Measurements from ENCODE around the gene SGCE. TPM values are rescaled to one million over a fixed set of nuclear protein-coding genes. Genes with fewer than 3 reads are reported as not detected.

The SGCE gene
- total RNA-seq, 3 donors from 2014 or later = 6.8 to 70.2 (median 6.8) TPM

GRCh38 chr7:94665426-94665825 is 9.5 kb upstream of the SGCE start:
- intact Hi-C loops (cut with DNase I, micrococcal nuclease) = no loop called here
- TF ChIP-seq CTCF (IDR thresholded peaks at IDR 0.05) = no peak
- ATAC-seq = no peak

GRCh38 chr7:94664023-94664422 is 8.1 kb upstream of the SGCE start:
- H3K36me3 ChIP-seq (ENCODE audit: low read depth) = no peaks in the 10 kb centered on the region
- no peak overlapping the region for H3K4me3 ChIP-seq
- peaks cover 2% of the 10 kb centered on the region for H3K4me1 ChIP-seq (ENCODE audit: low read depth)
- H3K9me3 ChIP-seq = no peaks in the 10 kb centered on the region
- intact Hi-C loops (cut with DNase I, micrococcal nuclease) = no loop called here
- ATAC-seq (no peak), DNase-seq (peak in 1 of 3 donors; percentile 44)
- TF ChIP-seq CTCF (IDR thresholded peaks at IDR 0.05) = no peak

More at GRCh38 chr7:94665426-94665825, 9.5 kb upstream of the SGCE start:
- Histone ChIP-seq H3K36me3 (ENCODE audit: low read depth) (no peaks in the 10 kb centered on the region), H3K9me3 (no peaks in the 10 kb centered on the region), H3K4me1 (ENCODE audit: low read depth) (no peaks in the 10 kb centered on the region), H3K4me3 (no peak overlapping the region)
- no peak for DNase-seq

- peaks cover 2% of the 10 kb centered on the region for H3K9me3 ChIP-seq
- intact Hi-C loops (cut with DNase I, micrococcal nuclease) = no loop called here
- DNase-seq = no peak
- no peak overlapping the region for H3K4me3 ChIP-seq
- peaks cover 2% of the 10 kb centered on the region for H3K4me1 ChIP-seq (ENCODE audit: low read depth)
- no peak for TF ChIP-seq CTCF (IDR thresholded peaks at IDR 0.05)
- no peak for ATAC-seq
- H3K36me3 ChIP-seq (ENCODE audit: low read depth) = no peaks in the 10 kb centered on the region
These were observed 6.6 kb upstream of the SGCE start for GRCh38 chr7:94662548-94662947.

- intact Hi-C loops (cut with DNase I, micrococcal nuclease) = no loop called here
- no peak for TF ChIP-seq CTCF (IDR thresholded peaks at IDR 0.05)
These were observed 4.1 kb upstream of the SGCE start for GRCh38 chr7:94660006-94660405.

GRCh38 chr7:94658826-94659225 is 2.9 kb upstream of the SGCE start:
- intact Hi-C loops (cut with DNase I, micrococcal nuclease) = no loop called here
- H3K9me3 ChIP-seq = peaks cover 2% of the 10 kb centered on the region
- ATAC-seq (no peak), DNase-seq (no peak)
- no peak overlapping the region for H3K4me3 ChIP-seq
- H3K4me1 ChIP-seq (ENCODE audit: low read depth) = peaks cover 12% of the 10 kb centered on the region
- H3K36me3 ChIP-seq (ENCODE audit: low read depth) = no peaks in the 10 kb centered on the region
- no peak for TF ChIP-seq CTCF (IDR thresholded peaks at IDR 0.05)

More at GRCh38 chr7:94660006-94660405, 4.1 kb upstream of the SGCE start:
- peaks cover 2% of the 10 kb centered on the region for H3K9me3 ChIP-seq
- no peak for DNase-seq
- H3K36me3 ChIP-seq (ENCODE audit: low read depth) = no peaks in the 10 kb centered on the region
- no peak for ATAC-seq
- peaks cover 11% of the 10 kb centered on the region for H3K4me1 ChIP-seq (ENCODE audit: low read depth)
- no peak overlapping the region for H3K4me3 ChIP-seq

Measured in mucosa of descending colon (tissue), 3 donors.